ENCODE measurements around the gene ACSBG1.
"Not testable (repeated sequence)": the region's sequence is repeated elsewhere in the genome, so short reads cannot be mapped to it uniquely, and the experiment has no call there.

ACSBG1 gene

GRCh38 chr15:78162038-78162437, 72.3 kb downstream of the ACSBG1 start:
- no peak for DNase-seq

DNA sequence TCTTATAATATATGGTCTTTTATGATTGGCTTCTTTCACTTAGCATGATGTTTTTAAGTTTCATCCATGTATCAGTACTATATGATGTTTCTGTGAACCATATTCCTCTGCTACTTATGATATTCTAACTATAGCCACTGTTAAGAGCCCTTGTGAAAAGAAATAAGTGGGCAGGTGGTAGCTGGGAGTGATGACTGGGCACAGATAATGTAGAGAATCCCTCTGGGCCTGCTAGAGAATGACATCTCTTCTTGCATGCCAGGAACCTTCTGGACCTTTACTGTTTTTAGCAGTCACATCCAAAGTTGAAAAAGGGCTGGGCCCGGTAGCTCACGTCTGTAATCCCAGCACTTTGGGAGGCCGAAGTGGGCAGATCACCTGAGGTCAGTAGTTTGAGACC, 75.0 kb downstream of the ACSBG1 start:
- DNase-seq, result no peak

GRCh38 chr15:78157203-78157602, 77.2 kb downstream of the ACSBG1 start:
- DNase-seq, result no peak

DNA sequence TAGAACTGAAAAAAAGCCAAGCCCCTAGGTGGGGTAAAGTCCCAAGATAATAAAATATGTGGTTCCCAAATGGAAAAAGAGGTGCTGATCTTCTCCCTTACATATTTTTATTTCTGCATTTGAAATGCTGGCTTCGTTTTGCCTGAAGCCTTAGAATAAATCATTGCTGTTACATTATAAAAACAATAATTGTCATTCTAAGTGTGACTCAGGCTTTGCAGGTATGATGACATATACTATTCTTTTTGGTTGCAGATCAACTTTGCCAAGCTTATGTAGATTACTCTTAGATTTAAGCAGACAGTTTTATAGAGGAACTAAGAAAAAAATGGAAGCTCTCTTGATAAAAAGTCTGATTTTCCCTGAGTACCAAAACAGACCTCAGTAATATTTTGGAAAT, 77.7 kb downstream of the ACSBG1 start:
- no peak for DNase-seq

- no peak for DNase-seq
Measured at GRCh38 chr15:78155355-78155939, 78.9 kb downstream of the ACSBG1 start.

- DNase-seq, result no peak
Measured at GRCh38 chr15:78154955-78155354, 79.4 kb downstream of the ACSBG1 start.

GRCh38 chr15:78151075-78151474, 83.3 kb downstream of the ACSBG1 start:
- DNase-seq, result not testable (repeated sequence)

GRCh38 chr15:78149805-78150751, 84.3 kb downstream of the ACSBG1 start:
- DNase-seq, result no peak

DNA sequence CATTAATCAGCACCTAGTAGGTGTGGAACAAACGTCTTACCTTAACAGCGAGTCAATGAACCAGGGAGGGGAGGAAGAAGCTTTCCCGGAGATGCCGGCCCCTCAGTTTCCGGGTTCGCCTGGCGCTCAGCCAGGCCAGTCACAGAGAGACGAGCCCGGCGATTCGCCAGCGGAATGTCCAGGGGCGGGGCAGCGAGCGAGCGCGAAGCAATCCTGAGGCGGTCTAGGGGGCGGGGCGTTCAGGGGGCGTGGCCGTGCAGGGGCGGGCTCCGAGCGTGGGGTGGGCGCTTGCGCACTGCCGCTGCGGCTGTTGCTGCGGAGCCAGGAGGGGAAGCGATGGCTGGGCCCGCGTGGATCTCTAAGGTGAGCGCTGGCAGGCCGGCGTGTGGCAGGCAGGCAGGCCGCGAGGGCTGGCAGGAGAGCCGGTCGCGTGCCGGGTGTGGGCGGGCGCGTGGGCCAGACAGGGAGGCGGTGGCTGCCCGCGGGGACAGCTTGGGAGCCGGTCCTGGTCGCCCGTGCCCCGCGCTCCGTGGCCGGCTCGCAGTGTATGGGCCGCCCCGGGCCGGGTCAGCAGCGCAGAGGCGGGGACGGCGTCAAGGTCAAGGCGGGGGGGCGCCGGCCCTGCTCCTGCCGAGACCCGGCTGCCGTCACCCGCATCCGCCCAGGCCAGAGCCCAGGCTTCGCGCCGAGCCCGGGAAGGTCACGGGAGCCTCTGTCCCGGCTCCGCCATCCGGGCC, 85.1 kb downstream of the ACSBG1 start, which contains the start of gene IDH3A:
Gene IDH3A (plus strand): TSS at position 295 of the 737 bp plus-strand sequence. CDS start 42 bp downstream, at position 337.
- peak; percentile 94 for DNase-seq

DNA sequence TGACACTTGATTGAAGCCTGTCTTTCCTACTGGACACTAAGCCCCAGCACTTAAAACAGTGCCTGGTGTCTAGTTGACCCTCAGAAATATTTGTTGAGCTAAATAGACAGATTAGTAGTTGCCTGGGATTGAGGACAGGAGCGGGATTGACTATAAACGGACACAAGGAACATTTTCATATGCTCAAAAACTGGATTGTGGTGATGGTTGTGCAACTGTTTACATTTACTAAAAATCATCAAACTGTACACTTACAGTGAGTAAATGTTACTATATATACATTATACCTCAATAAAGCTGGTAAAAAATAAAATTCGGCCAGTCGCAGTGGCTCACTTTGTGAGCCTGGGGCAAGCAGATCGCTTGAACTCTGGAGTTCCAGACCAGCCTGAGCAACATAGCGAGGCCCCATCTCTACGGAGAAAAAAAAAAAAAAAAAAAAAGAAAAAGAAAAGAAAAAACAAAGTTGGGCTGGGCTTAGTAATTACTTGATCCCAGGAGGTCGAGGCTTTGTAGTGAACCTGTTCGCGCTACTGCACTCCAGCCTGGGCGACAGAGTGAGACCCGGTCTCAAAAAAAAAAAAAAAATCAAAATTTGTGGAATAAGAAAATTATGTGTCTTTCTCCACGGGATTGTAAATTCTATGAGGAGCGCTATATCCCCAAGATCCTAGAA, 85.8 kb downstream of the ACSBG1 start:
- DNase-seq, result no peak

DNA sequence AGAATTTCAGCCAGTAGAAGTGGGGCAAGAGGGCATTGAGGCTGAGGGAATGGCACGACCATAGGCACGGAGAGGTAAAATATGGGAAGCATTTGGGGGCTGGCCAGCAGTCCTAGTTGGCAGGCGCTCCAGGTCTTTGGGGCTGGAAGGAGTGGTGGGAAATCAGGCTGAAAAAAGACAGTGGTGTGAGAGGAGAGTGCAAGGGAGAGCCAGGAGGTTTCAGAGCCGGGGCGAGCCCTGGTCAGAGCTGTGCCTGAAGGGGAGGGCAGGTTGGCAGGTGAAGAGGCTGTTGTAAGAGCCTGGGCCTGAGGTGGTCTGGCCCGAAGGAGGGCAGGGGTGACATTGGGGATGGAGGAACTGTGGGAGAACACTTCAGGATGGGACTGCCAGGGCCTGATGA, 86.8 kb downstream of the ACSBG1 start:
- no peak for DNase-seq

GRCh38 chr15:78146425-78147154, 87.8 kb downstream of the ACSBG1 start:
- no peak for DNase-seq

DNA sequence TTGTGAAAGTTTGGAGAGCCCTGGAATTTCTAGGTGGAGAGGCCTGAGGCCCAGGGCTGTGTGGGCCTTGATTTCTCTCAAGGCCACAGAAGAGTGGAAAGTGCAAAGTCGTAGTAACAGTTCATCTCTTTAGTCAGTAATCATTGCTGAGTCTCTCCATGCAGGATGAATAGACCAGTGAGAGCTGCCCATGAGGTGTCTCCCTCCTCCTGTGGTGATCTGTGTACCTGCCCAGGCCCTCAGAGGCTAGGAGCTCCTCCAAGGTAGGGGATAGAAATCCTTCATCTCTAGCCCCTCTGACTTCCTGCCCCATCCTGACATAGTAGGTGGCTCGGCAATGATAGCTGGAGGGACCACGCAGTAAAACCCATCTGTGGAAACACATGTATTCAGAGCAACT, 92.0 kb downstream of the ACSBG1 start:
- no peak for DNase-seq

DNA sequence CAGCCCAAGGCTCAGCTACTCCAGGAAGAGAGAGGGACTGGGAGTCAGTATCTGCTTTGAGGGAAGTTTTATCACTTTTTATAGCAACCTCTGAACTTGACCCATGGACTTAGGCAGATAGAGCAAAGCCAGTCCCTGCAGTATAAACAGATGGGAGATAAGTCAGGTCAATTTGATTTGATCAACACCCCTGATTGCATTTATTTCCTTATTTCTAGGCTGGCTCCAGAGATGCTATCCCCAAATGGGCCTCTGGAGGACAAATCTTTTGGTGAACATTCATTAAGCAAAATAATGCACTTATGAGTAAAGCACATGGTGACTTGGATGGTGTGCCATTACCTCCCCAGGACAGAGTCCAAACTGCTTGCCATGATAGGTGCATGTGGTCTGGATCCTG, 94.1 kb downstream of the ACSBG1 start:
- no peak for DNase-seq

DNA sequence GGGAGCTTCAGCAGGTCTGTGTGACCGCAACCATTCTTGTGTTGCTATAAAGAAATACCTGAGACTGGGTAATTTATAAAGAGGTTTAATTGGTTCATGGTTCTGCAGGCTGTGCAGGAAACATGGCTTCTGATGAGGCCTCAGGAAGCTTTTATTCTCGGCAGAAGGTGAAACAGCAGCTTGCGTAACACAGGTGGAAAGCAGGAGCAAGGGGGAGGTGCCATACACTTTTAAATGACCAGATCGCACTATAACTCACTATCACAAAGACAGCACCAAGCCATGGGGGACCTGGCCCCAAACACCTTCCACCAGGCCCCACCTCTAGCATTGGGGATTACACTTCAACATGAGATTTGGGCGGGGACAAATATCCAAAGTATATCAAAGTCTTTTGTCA, 94.8 kb downstream of the ACSBG1 start:
- DNase-seq, result no peak

GRCh38 chr15:78133801-78134200, 100.6 kb downstream of the ACSBG1 start:
- DNase-seq, result no peak

- peak; percentile 18 for DNase-seq
Measured at GRCh38 chr15:78131295-78132061, 102.9 kb downstream of the ACSBG1 start, which contains the start of gene CIB2. CIB2 (minus strand) TSS chr15:78131445; CDS start chr15:78131215, 230 bp downstream.

DNA sequence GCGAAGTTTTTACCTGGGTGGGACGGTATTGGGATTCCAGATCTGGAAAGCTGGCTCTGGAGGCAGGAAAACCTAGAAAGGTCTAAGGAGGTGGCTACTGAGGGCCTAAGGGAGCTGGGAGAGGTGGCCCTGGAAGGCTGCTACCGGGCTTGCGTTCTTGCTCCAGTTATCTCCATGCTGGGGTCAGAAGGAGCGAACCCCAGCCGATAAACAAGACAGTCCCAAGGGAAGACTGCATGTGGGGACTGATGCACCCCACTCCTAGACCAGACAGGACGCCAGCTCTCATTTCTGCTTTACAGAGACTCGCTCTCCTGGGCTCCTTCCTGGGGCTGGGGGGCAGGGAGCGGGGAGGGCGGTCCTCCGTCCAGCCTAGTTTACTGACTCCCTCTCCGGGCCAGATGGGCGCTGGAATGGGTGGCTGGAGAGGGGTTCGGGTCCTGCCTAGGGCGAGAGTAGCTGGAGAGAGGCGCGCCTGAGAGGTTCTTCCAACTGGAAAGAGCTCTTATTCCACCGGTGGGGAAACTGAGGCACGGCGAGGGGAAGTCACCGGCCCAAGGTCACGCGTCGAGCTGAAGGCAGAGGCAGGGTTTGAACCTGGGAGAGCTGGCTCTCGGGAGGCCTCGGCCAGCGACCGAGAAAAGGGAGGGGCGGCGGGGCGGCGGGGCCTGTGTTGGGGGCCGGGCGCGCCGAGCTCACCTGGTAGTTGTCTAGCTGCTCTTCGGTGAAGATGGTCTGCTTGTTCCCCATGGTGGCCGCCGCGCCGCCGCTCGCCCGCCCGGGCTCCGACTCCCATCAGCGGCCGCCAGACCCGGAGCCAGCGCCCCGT, 103.7 kb downstream of the ACSBG1 start:
- DNase-seq, result no peak

DNA sequence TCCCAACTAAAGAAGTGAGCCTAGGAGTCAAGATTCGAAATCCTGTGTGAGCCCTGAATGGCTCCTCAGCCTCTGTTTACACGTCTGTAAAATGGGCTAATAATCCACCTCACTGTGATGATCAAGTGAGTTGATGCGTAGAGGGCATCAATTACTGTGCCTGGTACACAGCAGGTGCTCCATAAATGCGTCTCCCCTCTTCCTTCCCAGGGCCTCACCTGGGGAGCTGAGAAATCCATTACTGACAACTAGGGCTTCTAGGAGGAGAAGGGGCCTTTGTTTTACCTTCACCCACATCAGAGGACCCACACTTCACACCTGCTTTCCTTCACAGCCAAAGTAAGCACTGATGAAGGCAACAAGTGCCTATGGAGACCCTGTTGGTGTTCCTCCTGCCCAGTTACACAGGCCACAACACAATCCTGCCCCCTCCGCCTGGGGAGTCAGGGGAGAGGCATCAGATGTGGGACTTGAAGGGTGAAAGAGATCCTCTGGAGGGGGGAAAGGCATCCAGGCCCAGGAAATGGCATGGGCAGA, 104.5 kb downstream of the ACSBG1 start:
- no peak for DNase-seq
